HG03457 (cell line): Measurements from ENCODE around the gene ARFGAP1.

Experiments
- ATAC-seq: cut with Tn5 transposase; IDR thresholded peaks from one replicate; pipeline ENCODE4 v1.9.1; 2021; ENCODE audit warnings: moderate number of reproducible peaks; ENCODE audit not compliant: unreplicated experiment

ARFGAP1 gene

DNA sequence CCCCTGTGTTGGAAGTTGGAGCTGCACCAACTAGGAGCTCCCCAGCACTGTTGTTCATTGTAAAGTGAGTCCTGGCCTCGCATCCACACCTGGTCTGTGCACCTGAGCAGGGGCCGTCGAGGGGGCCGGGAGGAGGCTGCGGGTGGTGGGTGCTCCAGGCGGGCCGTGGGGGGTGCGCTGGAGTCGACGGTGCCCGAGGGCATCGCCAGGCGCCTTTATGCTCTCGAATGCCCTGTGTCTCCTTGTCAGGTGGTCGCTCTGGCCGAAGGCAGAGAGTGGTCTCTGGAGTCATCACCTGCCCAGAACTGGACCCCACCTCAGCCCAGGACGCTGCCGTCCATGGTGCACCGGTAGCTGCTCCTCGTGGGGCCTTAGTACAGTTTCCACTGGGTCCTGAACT is 4.3 kb downstream of the ARFGAP1 start:
- ATAC-seq, result no peak

DNA sequence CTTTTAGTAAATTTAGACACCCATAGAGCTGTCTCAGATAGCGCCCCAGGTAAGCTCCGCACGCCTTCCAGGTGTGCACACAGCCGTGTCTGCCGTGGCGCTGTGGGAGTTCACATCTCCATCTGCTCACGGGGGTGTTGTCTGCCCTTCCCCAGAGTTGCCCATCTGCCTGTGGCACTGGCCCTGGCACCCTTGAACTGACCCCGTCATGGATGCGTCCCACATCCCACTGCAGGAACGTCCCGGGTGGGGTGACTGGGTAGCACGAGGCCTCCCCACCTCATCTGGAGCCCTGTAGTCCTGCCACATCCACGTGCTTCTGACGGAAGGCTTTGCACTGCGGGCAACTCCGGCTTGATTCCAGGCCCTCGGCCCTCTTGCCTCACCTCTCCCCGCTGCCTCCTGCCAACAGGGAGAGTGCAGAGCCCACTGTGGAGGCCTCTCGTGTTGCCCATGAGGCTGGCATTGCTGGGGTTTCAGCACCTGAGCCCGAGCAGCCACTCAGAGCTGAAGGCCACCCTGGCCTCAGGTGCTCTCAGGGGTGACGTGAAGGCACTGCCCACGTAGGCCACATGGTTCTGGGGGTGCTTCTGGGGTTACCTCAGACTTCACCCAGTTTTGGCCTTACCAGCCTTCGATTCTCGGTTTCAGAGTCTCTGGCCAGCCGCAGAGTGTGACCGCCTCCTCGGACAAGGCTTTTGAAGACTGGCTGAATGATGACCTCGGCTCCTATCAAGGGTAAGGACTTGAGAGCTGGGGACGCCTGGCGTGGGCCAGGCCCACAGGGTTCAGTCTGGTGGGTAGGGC is 5.1 kb downstream of the ARFGAP1 start:
- no peak for ATAC-seq

DNA sequence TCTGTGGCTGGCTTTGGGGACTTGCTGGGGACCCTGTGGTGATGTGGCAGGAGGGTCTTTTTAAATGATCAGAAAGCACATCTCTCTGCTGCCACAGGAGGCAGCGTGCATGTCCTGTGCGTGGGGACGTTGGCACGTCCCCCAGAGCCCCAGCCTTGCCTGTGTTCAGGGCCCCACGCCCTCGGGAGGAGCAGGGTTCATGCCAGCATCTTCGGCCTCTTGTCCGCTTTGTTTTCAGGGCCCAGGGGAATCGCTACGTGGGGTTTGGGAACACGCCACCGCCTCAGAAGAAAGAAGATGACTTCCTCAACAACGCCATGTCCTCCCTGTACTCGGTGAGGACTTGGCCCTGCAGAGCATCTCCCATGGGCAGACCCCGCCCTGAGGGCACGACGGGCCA is 6.0 kb downstream of the ARFGAP1 start:
- no peak for ATAC-seq

DNA sequence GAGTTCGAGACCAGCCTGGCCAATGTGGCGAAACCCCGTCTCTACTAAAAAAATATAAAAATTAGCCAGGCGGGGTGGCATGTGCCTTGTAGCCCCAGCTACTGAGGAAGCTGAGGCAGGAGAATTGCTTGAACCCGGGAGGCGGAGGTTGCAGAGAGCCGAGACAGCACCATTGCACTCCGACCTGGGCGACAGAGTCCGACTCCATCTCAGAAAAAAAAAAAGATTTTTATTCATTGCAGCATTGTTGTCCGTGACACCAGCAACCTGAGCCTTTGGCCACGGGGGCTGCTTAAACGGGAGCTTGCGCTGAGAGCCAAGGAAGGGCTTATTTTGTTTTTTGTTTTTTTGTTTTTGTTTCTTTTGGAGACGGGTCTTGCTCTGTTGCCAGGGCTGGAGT is 7.3 kb downstream of the ARFGAP1 start:
- no peak for ATAC-seq

- ATAC-seq, result no peak
Measured at GRCh38 chr20:63280371-63280770, 7.8 kb downstream of the ARFGAP1 start.

DNA sequence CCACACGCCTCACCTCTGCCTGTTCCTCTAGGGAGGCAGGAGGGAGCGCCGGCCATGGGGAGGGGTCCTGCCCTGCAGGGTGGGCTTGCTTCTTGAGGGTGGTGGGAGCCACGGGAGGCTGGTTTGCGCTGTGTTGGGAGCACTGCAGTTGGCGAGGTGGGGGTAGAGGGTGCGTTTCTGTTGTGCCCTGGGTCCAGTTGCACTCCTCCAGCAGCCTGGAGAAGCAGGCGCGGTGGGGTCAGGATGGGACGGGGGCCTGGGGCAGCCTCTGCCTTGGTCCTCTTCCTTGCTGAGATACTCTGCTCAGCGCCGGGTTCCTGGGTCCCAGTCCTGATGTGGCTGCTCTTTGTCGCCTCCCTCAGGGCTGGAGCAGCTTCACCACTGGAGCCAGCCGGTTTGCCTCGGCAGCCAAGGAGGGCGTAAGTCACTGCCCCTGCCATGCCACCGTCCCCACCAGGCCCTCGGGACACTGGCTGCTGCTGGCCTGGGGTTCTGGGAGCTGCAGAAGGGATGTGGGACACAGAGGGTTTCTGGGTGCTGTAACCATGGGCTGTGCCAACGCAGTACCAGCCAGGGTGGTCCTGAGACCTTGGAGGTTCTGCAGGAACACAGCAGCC is 8.4 kb downstream of the ARFGAP1 start:
- no peak for ATAC-seq

GRCh38 chr20:63281742-63282665 is 9.4 kb downstream of the ARFGAP1 start:
- ATAC-seq, result no peak

GRCh38 chr20:63282946-63283345 is 10.3 kb downstream of the ARFGAP1 start:
- ATAC-seq, result no peak

GRCh38 chr20:63283397-63284082 is 10.9 kb downstream of the ARFGAP1 start:
- ATAC-seq, result no peak

- ATAC-seq, result no peak
Measured at GRCh38 chr20:63284083-63284440, 11.4 kb downstream of the ARFGAP1 start.

- ATAC-seq, result no peak
Measured at GRCh38 chr20:63284544-63284949, 11.9 kb downstream of the ARFGAP1 start.

GRCh38 chr20:63284981-63285524 is 12.4 kb downstream of the ARFGAP1 start:
- no peak for ATAC-seq

- no peak for ATAC-seq
Measured at GRCh38 chr20:63285636-63286615, 13.3 kb downstream of the ARFGAP1 start.

- no peak for ATAC-seq
Measured at GRCh38 chr20:63286781-63287696, 14.4 kb downstream of the ARFGAP1 start.

DNA sequence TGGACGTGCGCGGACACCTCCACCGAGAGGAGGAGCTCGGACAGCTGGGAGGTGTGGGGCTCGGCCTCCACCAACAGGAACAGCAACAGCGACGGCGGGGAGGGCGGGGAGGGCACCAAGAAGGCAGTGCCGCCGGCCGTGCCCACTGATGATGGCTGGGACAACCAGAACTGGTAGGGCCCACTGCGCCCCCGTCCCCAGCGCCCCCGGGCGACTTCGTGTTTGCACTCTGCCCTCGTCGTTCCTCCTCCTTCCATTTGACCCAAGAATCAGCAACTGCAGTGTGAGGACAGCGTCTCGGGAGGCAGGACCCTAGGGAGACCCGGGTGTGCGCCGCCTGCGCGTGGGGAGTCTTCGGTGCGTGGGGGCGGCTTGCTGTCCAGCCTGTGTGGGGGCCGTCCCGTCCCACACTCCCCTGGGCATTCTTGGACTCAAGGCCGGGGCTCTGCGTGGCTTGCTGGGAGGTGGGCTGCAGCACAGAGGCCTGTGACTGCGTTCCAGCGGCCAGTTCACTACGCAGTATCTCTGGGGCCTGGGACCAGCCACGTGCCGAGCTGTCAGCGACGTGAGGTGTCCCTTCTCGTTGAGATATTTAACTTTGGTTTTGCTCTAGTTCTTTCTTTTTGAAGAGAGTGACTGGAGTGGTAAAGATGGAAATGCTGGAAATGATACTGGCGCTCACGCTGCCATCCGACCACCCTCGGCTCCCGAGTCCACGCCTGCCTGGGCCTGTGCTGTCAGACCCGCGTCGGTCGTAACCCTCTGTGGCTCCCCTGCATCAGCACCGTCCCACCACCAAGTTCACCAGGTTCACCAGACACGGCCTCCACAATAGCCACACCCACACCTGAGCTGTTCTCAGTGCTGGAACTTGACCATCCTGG is 15.3 kb downstream of the ARFGAP1 start:
- no peak for ATAC-seq

DNA sequence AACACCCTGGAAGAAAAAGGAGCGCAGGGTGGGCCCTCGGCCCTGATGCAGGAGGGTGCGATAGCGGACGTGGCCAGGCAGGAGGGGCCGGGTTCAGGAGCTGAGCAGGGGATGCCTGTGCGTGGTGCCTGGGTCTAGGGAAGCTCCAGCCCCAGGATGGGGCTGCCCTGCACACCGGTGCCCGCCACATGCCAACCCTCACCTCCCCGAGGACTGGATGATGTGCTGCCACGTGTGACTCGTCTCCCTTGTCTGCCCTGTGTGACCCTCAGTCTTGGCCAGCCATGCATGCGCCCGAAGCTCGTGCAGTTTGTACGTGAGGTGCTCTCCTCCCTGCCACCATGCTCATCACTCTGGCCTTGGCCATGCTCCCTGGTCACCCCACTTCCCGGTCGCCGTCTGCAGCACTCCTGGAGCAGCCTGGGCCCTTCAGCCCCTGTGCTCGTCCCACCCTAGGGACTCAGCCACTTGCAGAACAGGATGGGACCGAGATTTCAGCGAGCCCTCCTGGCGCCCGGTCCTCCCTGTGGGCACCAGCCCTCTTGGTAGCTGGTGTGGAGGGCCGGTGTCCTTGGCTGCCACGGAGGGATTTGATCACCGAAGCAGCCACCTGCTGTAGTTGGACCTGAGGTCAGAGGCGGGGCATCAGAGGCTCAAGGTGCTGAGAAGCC is 16.1 kb downstream of the ARFGAP1 start:
- no peak for ATAC-seq
